ENCODE measurements around the gene APOL6.

GRCh38 chr22:35660291-35661127 lies 12.3 kb downstream of the APOL6 start:
- TF ChIP-seq CTCF (IDR thresholded peaks at IDR 0.05; ENCODE audit: low read depth, low read length) (no peak), POLR2A (IDR thresholded peaks at IDR 0.05; ENCODE audit: extremely low read depth, insufficient read length) (no peak), MYC (IDR thresholded peaks at IDR 0.05; ENCODE audit: low read depth, low read length) (no peak)
- TF ChIP-seq, protein P1, sequence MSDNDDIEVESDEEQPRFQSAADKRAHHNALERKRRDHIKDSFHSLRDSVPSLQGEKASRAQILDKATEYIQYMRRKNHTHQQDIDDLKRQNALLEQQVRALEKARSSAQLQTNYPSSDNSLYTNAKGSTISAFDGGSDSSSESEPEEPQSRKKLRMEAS (IDR thresholded peaks at IDR 0.05; ENCODE audit: low read depth, low read length), result no peak

All from NB4 (cell line).